Gastrocnemius medialis (tissue), 4 donors: ENCODE measurements around the gene UBXN2A. TPM values are rescaled to one million over a fixed set of nuclear protein-coding genes. Genes with fewer than 3 reads are reported as not detected.
A peak's percentile ranks its signal among the peaks of the same experiment; 100 is the strongest.

Experiments used
- ATAC-seq, 2 donors: fragments of 150-250 bp; one replicate each; pipeline ENCODE4 v1.9.1; 2016
- DNase-seq, 2 donors: peaks; one replicate each; pipeline ENCODE4 v3.0.0-alpha.2; 2019
- H3K27ac ChIP-seq, 4 donors: fragments of 200-600 bp; sonication (generic); 1 replicate in 1 of 4; 2 replicates in 3 of 4; pipeline ENCODE4 v1.5.1; 2016 to 2018; ENCODE audit warnings: mild to moderate bottlenecking in 2 of 4, moderate library complexity in 1 of 4
- H3K27me3 ChIP-seq, 3 donors: fragments of 200-600 bp; sonication (generic) in 2 of 3; 1 replicate in 1 of 3; 2 replicates in 2 of 3; pipeline versions ENCODE4 v1.5.1 to v1.6.0; 2016 to 2019; ENCODE audit warnings: mild to moderate bottlenecking in 1 of 3, moderate library complexity in 1 of 3
- H3K36me3 ChIP-seq, 2 donors: fragments of 200-600 bp; sonication (generic) in 1 of 2; one replicate each; pipeline ENCODE4 v1.5.1; 2017 to 2018
- H3K4me1 ChIP-seq, 2 donors: fragments of 200-600 bp; sonication (generic) in 1 of 2; one replicate each; pipeline ENCODE4 v1.5.1; 2016 to 2017; ENCODE audit warnings: mild to moderate bottlenecking in 2 of 2
- H3K4me3 ChIP-seq, 4 donors: fragments of 200-600 bp; sonication (generic) in 3 of 4; 1 replicate in 1 of 4; 2 replicates in 3 of 4; pipeline ENCODE4 v1.5.1; 2016 to 2019; ENCODE audit warnings: mild to moderate bottlenecking in 2 of 4
- H3K9me3 ChIP-seq, 3 donors: fragments of 200-600 bp; sonication (generic) in 2 of 3; 1 replicate in 1 of 3; 2 replicates in 2 of 3; pipeline ENCODE4 v1.5.1; 2016 to 2019
- CTCF ChIP-seq, 5 experiments: fragments of 450-650 bp in 3 of 5; fragments of 200-600 bp in 2 of 5; sonication (generic) in 2 of 5; IDR thresholded peaks in 4 of 5; conservative IDR thresholded peaks in 1 of 5; 1 replicate in 4 of 5; 2 replicates in 1 of 5; pipeline ENCODE4 v1.5.1; 2016 to 2019; ENCODE audit warnings: antibody characterized with exemption in 5 of 5, mild to moderate bottlenecking in 3 of 5, moderate library complexity in 3 of 5
- POLR2A ChIP-seq, 2 donors: fragments of 450-650 bp; IDR thresholded peaks; one replicate each; pipeline ENCODE4 v1.6.1; 2017; ENCODE audit warnings: antibody characterized with exemption in 2 of 2, mild to moderate bottlenecking in 2 of 2, moderate library complexity in 2 of 2
- in situ Hi-C, 4 donors: fragments of 200-750 bp; cut with MboI; loops; one replicate each; pipeline versions ENCODE4 v1.15.0 to v1.8.0; 2017; ENCODE audit warnings: low sequenced_read_pairs in 4 of 4
- intact Hi-C: fragments of 100-400 bp; cut with DNase I; formaldehyde crosslinking; loops from one replicate; pipeline ENCODE4 v1.15.1; 2023; ENCODE audit warnings: low total_unique reads
- total RNA-seq, 4 donors: library from RNA; depleted of rRNA; stranded (reverse); fragments of >200 nt; gene quantifications; one replicate each; pipeline versions ENCODE4 v1.1.0 to v1.2.3, GENCODE V29; 2016

Gene UBXN2A
- total RNA-seq, 4 donors from 2014 or later = 13.7 to 20.8 (median 17.0) TPM

DNA sequence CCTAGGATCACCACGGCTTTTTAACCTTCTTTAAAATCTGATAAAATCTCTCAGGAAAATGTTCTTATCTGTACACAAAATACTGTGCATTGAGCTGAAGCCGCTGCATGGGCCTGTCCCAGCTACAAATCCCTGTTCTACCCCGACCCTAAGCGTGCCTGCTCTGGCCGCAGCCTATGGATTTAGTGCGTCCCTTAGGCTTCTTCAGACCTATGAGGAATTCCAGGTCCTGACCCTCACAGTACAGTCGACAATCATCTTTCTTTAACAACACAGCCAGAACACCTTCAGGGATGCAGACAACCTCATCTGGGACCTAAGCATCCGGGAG, 107.4 kb downstream of the UBXN2A start:
- TF ChIP-seq POLR2A (IDR thresholded peaks at IDR 0.05) = no peak
- TF ChIP-seq CTCF (IDR thresholded peaks at IDR 0.05 in 4 of 5, conservative IDR thresholded peaks at IDR 0.05 in 1 of 5) = no peak
- H3K27ac ChIP-seq = no peak overlapping the region
- peak overlapping the region; percentile 49 to 98 (median 90) for H3K4me3 ChIP-seq
- ATAC-seq = peak in 1 of 2 donors; percentile 2
- H3K27me3 ChIP-seq = peaks cover 8 to 21% (median 18%) of the 10 kb centered on the region in 3 donors
- in situ Hi-C loops (loop anchor here in 1 of 4 donors (10.0 to 25.0 kb wide), 2 partner anchors 77 to 110 kb away; partner anchors contain the start of genes ATAD2B, FAM228B, PFN4 and UBXN2A), intact Hi-C loops (loop anchor here (1.0 to 2.0 kb wide), 4 partner anchors 29 to 121 kb away; partner anchors contain the start of genes ATAD2B, FAM228B, PFN4 and SF3B6)
- no peaks in the 10 kb centered on the region for H3K36me3 ChIP-seq
- H3K9me3 ChIP-seq = no peaks in the 10 kb centered on the region
- peaks cover 19 to 27% of the 10 kb centered on the region in 2 donors for H3K4me1 ChIP-seq
- no peak for DNase-seq

- H3K27me3 ChIP-seq = peaks cover 8 to 21% (median 18%) of the 10 kb centered on the region in 3 donors
- peak overlapping the region; percentile 69 to 92 (median 77) for H3K4me3 ChIP-seq
- no peaks in the 10 kb centered on the region for H3K9me3 ChIP-seq
- in situ Hi-C loops = loop anchor here in 1 of 4 donors (10.0 to 25.0 kb wide), 2 partner anchors 76 to 112 kb away; partner anchors contain the start of genes ATAD2B, FAM228B, PFN4 and UBXN2A
- no peak for TF ChIP-seq POLR2A (IDR thresholded peaks at IDR 0.05)
- TF ChIP-seq CTCF (IDR thresholded peaks at IDR 0.05 in 4 of 5, conservative IDR thresholded peaks at IDR 0.05 in 1 of 5) = no peak
- no peak for DNase-seq
- H3K27ac ChIP-seq = no peak overlapping the region
- H3K4me1 ChIP-seq = peaks cover 19 to 27% of the 10 kb centered on the region in 2 donors
- intact Hi-C loops = no loop called here
- no peak for ATAC-seq
- no peaks in the 10 kb centered on the region for H3K36me3 ChIP-seq
Measured at GRCh38 chr2:24048769-24049484, 108.7 kb downstream of the UBXN2A start.

DNA sequence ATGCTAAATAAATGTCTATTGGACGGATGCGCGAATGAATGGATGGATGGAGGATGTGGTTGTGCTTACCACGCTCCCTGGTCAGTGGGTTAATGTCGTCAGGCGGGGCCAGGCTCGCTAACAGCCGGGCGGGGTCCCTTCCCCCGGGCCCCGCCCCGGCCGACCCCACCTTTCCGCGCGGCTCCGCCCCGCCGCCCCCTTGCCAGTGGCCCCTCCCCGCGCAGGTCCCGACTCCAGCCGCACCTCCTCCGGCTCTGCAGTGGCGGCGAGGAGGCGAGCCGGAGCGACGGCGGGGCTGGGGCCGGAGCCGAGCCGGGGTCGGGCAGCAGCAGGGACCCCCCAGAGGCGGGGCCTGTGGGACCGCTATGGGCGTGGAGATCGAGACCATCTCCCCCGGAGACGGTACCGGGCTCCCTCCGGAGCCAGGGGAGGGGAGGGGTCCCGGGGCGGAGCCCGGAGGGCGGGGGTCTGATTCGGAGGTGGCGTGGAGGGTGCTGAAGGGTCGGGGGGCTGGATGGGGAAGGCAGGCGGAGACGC, 109.3 kb downstream of the UBXN2A start, which contains the start of gene FKBP1B:
TSS of gene FKBP1B (plus strand) at position 257 of the 537 bp plus-strand sequence. CDS start at position 366, 109 bp downstream.
- Histone ChIP-seq H3K4me1 (peaks cover 19 to 27% of the 10 kb centered on the region in 2 donors), H3K36me3 (no peaks in the 10 kb centered on the region), H3K27me3 (peaks cover 8 to 21% (median 18%) of the 10 kb centered on the region in 3 donors), H3K9me3 (no peaks in the 10 kb centered on the region), H3K4me3 (peak within 1 kb of the TSS; percentile 69 to 92 (median 77)), H3K27ac (peak within 1 kb of the TSS; percentile 37 to 63 (median 46))
- TF ChIP-seq CTCF (IDR thresholded peaks at IDR 0.05 in 4 of 5, conservative IDR thresholded peaks at IDR 0.05 in 1 of 5) = no peak
- TF ChIP-seq POLR2A (IDR thresholded peaks at IDR 0.05) = peak in 1 of 2 donors; percentile 10
- intact Hi-C loops (no loop called here), in situ Hi-C loops (loop anchor here in 1 of 4 donors (10.0 to 25.0 kb wide), 2 partner anchors 75 to 112 kb away; partner anchors contain the start of genes ATAD2B, FAM228B, PFN4 and UBXN2A)
- ATAC-seq (no peak), DNase-seq (no peak)

DNA sequence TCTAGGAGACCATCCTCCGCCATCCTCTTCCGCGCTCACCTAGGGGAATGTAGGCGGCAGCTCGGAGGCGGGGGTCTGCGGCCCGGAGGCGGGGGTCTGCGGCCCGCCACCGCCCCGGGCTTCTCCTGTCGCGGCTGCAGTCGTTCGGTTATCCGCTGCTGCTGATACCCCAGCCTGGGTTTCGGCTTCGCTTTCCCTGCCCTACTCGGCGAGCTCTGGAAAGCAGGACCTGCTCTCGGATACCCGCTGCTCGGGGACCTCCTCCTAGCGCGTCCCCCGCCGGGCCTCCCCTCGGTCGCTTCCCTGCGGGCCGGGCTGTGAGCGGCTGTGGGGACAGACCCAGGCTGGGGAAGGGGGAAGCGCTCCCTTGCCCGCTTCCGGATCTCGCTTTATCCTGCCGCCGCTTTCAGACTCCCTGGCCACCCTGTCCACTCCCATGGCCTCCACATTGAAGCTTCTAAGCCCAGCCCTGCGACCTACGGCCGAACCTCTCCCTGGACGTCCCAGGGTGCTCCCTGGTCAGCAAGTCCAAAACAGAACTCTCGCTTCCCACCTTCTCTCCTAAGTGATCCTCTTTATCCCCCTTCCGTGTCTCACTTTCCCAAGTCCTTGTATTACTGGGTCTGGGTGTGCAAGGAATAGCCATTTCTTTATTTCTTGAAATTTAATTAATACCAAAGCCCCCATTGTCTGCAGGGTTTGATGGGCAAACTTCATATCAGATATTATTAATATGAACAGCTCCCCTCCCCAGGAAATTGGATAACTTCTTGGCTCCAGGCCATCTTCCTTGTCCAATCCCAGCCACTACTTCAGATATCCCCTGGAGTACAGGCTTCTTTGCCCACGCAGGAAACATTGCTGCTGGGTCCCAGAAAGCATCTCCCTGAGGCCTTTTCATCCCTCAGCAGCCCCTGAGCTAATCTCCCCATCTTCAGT, 110.0 kb downstream of the UBXN2A start:
- ATAC-seq (no peak), DNase-seq (peak in 1 of 2 donors; percentile 5)
- TF ChIP-seq POLR2A (IDR thresholded peaks at IDR 0.05) (no peak), CTCF (IDR thresholded peaks at IDR 0.05 in 4 of 5, conservative IDR thresholded peaks at IDR 0.05 in 1 of 5) (no peak)
- in situ Hi-C loops = no loop called here
- peaks cover 8 to 21% (median 18%) of the 10 kb centered on the region in 3 donors for H3K27me3 ChIP-seq
- H3K36me3 ChIP-seq = no peaks in the 10 kb centered on the region
- H3K9me3 ChIP-seq = no peaks in the 10 kb centered on the region
- intact Hi-C loops = no loop called here
- peak overlapping the region; percentile 69 to 92 (median 77) for H3K4me3 ChIP-seq
- peak overlapping the region; percentile 37 to 63 (median 46) for H3K27ac ChIP-seq
- peaks cover 19 to 27% of the 10 kb centered on the region in 2 donors for H3K4me1 ChIP-seq
